ENCODE measurements around the gene ARCN1. TPM values are rescaled to one million over a fixed set of nuclear protein-coding genes. Genes with fewer than 3 reads are reported as not detected.

The ARCN1 gene
- total RNA-seq, 1 experiment from 2014 or later, result 122 TPM

GRCh38 chr11:118608360-118609227 is 36.4 kb downstream of the ARCN1 start:
- peak overlapping the region; percentile 85 for H3K4me3 ChIP-seq (ENCODE audit: low read length)
- H3K79me2 ChIP-seq (ENCODE audit: low read length), result no peaks in the 10 kb centered on the region
- intact Hi-C loops (cut with micrococcal nuclease), result loop anchor here (2.0 kb wide), 1 partner anchor 26 kb away; no protein-coding TSS in a partner anchor
- POLR2A ChIA-PET (ENCODE audit: unreplicated experiment), result interaction anchor here (0.5 kb wide), 1 partner anchor 11 kb away, joined by 3 read pairs; no protein-coding TSS in a partner anchor
- H2AFZ ChIP-seq (ENCODE audit: low read length), result peak overlapping the region; percentile 97
- no TSS peak for BruUV-seq (replicated peaks)
- H3K27ac ChIP-seq (ENCODE audit: low read length), result no peak overlapping the region
- no peaks in the 10 kb centered on the region for H3K9me2 ChIP-seq (replicated peaks; ENCODE audit: low read length)
- no peaks in the 10 kb centered on the region for H4K20me1 ChIP-seq (ENCODE audit: low read length)
- no peak for TF ChIP-seq EZH2 (IDR thresholded peaks at IDR 0.05; ENCODE audit: low read length, unreplicated experiment)
- TF ChIP-seq, protein P1, sequence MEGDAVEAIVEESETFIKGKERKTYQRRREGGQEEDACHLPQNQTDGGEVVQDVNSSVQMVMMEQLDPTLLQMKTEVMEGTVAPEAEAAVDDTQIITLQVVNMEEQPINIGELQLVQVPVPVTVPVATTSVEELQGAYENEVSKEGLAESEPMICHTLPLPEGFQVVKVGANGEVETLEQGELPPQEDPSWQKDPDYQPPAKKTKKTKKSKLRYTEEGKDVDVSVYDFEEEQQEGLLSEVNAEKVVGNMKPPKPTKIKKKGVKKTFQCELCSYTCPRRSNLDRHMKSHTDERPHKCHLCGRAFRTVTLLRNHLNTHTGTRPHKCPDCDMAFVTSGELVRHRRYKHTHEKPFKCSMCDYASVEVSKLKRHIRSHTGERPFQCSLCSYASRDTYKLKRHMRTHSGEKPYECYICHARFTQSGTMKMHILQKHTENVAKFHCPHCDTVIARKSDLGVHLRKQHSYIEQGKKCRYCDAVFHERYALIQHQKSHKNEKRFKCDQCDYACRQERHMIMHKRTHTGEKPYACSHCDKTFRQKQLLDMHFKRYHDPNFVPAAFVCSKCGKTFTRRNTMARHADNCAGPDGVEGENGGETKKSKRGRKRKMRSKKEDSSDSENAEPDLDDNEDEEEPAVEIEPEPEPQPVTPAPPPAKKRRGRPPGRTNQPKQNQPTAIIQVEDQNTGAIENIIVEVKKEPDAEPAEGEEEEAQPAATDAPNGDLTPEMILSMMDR (conservative IDR thresholded peaks at IDR 0.05; ENCODE audit: low read depth, low read length), result no peak
- no peak for TF ChIP-seq EZH2phosphoT487 (IDR thresholded peaks at IDR 0.05; ENCODE audit: borderline replicate concordance, low read length)
- DNase-seq (peak; percentile 52), ATAC-seq (peak; percentile 70)
- peaks cover 5% of the 10 kb centered on the region; the same call in 1 of the 2 replicates for H3K4me1 ChIP-seq (ENCODE audit: insufficient read depth, low read length)
- H3F3A ChIP-seq (ENCODE audit: low read length, unreplicated experiment), result no peaks in the 10 kb centered on the region
- H3K27me3 ChIP-seq (ENCODE audit: low read length), result no peaks in the 10 kb centered on the region
- H3K9me3 ChIP-seq (ENCODE audit: low read length), result no peaks in the 10 kb centered on the region
- peak overlapping the region; percentile 100 for H3K4me2 ChIP-seq (ENCODE audit: low read length)
- no peaks in the 10 kb centered on the region for H3K36me3 ChIP-seq (ENCODE audit: low read depth, low read length)
- CTCF ChIA-PET, result interaction anchor here (0.5 to 1.5 kb wide), 6 partner anchors 14 to 336 kb away, joined by 3 to 8 read pairs (median 4); no protein-coding TSS in a partner anchor
- H3K9ac ChIP-seq (ENCODE audit: low read length), result peak overlapping the region; percentile 73

- Histone ChIP-seq H2AFZ (ENCODE audit: low read length) (no peak overlapping the region), H3K9ac (ENCODE audit: low read length) (no peak overlapping the region)
- intact Hi-C loops (cut with micrococcal nuclease), result loop anchor here (2.0 kb wide), 1 partner anchor 25 kb away; no protein-coding TSS in a partner anchor
Observed at GRCh38 chr11:118609380-118610224, 37.4 kb downstream of the ARCN1 start.

More at GRCh38 chr11:118609380-118610224, 37.4 kb downstream of the ARCN1 start:
- Histone ChIP-seq H3K9me3 (ENCODE audit: low read length) (no peaks in the 10 kb centered on the region), H3K9me2 (replicated peaks; ENCODE audit: low read length) (no peaks in the 10 kb centered on the region), H3K79me2 (ENCODE audit: low read length) (no peaks in the 10 kb centered on the region), H3K27me3 (ENCODE audit: low read length) (no peaks in the 10 kb centered on the region), H3K27ac (ENCODE audit: low read length) (no peak overlapping the region), H3F3A (ENCODE audit: low read length, unreplicated experiment) (no peaks in the 10 kb centered on the region), H3K4me3 (ENCODE audit: low read length) (no peak overlapping the region), H3K4me1 (ENCODE audit: insufficient read depth, low read length) (peaks cover 5% of the 10 kb centered on the region; the same call in 1 of the 2 replicates), H3K36me3 (ENCODE audit: low read depth, low read length) (no peaks in the 10 kb centered on the region), H4K20me1 (ENCODE audit: low read length) (no peaks in the 10 kb centered on the region), H3K4me2 (ENCODE audit: low read length) (no peak overlapping the region)
- no TSS peak for BruUV-seq (replicated peaks)
- no peak for DNase-seq
- TF ChIP-seq, protein P1 (conservative IDR thresholded peaks at IDR 0.05; ENCODE audit: low read depth, low read length), result no peak
- no peak for TF ChIP-seq EZH2phosphoT487 (IDR thresholded peaks at IDR 0.05; ENCODE audit: borderline replicate concordance, low read length)
- TF ChIP-seq EZH2 (IDR thresholded peaks at IDR 0.05; ENCODE audit: low read length, unreplicated experiment), result no peak
- no peak for ATAC-seq
- CTCF ChIA-PET, result interaction anchor here (0.6 to 1.5 kb wide), 4 partner anchors 13 to 80 kb away, joined by 3 to 8 read pairs (median 3); no protein-coding TSS in a partner anchor
- POLR2A ChIA-PET (ENCODE audit: unreplicated experiment), result no interaction called here
